Anterior cingulate cortex (tissue), 58 donors: ENCODE results near the gene RPL13A.

Source experiments
- DNase-seq, 58 donors: peaks; one replicate each; lab custom pipeline; 2025; lab: John Stamatoyannopoulos, UW

The RPL13A gene

GRCh38 chr19:49475995-49476880, 11.2 kb upstream of the RPL13A start:
- peak in 22 of 58 donors; percentile 2 to 57 (median 23) for DNase-seq

- DNase-seq = no peak
Observed at GRCh38 chr19:49479975-49480628, 7.3 kb upstream of the RPL13A start.

DNA sequence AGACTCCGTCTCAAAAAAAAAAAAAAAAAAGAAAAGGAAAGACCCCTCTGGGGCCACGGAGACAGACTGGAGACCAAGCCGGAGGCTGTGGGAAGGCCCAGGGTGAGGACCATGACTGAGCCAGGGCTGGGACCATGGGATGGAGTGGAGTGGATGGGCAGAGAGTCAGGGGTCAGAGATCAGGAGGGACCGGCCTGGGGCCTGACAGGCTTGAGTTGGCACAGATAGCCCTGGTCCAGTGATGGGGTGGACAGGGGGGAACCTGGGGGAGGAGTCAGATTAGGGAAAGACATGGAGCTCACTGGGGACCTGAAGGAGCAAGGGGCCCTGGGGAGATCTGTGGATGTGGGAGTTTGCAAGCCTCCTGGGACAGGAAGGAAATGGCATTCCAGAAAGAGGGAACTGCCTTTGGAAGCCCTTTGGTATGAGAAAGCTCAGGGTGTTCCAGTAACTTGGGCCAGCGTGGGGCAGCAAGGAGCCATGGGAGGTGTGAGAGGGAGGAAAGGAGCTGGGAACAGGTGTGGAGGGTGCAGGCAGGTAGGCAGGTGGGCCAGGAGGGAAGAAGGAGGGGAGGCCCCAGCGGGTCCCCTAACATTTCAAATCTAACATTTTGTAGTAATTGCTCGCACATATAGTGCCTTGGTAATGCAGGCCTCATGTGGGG, 6.3 kb upstream of the RPL13A start:
- DNase-seq = no peak

GRCh38 chr19:49486232-49486631, 1.2 kb upstream of the RPL13A start:
- DNase-seq = no peak

DNA sequence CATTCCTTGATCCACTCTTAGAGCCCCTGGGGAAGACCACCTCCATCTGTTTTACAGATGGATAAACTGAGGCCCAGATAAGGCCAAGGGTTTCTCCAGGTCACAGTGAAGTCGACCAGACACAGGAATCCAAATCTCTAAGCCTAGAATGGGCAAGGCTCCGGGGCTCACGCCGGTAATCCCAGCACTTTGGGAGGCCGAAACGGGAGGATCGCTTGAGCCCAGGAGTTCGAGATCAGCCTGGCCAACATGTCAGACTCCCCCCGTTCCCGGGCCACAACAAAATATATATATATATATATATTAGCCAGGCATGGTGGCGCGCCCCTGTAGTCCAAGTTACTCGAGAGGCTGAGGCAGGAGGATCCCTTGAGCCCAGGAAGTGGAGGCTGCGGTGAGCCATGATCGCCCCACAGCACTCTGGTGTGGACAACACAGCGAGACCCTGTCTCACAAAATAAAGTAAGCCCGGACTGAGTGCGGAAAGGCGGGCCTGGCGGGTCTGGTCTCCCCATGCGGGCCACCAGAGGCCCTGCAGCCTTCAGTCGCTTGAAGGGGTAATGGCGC, 615 bp upstream of the RPL13A start:
- DNase-seq = no peak

DNA sequence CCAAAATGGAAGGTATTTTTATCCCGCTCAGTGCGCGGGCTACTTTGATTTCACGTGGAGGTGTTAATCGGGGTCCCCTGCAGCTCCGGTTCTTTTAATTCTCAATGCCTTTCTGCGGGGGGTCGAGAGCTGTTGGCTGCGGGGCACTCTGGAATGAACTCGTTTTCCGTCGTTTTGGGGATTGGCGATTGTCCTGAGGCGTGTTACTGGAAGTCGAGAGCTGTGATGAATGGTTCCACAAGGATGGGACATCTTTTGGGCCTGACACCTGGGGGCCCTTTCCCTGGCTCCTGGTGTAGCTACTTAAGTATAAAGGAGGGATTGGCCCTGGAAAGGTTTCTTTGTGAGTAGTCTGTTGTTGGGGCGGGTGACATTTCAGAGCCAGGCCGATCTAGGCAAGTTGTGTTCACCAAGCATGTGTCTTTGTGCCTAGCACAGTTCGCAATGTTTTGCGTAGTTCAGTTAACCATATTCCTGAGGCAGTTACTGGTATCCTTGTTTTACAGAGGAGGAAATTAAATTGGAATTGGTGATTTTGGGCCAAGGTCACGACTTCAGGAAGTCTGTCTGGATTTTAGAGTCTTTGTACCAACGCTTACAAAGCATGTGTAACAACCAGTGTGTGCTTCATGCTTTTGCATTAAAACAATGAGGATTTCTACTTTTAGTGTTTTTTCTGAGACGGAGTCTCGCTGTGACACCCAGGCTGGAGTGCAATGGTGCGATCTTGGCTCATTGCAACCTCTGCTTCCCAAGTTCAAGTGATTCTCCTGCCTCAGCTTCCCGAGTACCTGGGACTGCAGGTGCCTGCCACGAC, 846 bp downstream of the RPL13A start:
- no peak for DNase-seq

DNA sequence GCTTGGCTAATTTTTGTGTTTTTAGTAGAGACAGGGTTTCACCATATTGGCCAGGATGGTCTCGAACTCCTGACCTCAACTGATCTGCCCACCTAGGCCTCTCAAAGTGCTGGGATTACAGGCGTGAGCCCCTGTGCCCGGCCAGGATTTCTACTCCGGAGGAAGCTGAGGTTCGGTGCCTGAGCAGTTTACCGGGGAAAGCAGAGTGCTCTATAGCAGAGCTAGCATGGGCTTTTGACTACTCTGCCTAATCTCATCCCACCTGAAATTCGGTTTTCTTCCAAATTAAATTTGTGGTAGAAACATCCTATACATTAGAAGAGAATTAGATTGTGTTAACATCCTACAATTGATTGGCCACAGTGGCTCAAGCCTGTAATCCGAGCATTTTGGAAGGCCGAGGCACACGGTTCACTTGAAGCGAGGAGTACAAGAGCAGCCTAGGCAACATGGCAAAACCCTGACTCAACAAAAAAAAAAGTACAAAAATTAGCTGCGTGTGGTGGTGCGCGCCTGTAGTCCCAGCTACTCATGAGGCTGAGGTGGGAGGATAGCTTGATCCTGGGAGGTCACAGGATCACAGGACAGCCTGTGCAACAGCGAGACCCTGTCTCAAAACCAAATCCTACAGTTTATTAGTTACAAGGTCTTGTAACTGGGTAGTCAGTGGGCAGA, 1.6 kb downstream of the RPL13A start:
- no peak for DNase-seq

DNA sequence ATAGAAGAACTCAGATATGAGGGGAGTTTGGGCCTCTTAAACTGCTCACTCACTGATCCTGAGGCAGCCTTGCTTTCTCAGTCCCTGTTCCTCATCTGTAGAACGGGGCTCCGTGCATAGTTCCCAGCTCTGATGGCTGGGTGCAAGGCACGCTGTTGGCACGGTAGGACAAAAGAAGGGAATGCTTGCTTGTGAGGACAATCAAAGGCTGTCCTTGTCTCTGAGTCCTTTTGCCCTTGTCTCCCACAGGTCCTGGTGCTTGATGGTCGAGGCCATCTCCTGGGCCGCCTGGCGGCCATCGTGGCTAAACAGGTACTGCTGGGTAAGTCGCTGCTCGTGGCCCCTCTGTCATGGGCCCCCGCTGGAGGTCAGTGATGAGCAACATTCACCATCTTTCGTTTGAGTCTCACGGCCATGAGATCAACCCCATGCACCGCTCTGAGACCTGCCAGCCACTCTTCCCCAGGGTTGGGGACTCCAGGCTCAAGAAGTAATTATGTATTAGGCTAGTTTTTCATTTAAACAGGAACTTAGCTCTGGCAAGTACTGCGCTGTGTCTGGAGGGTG, 2.3 kb downstream of the RPL13A start:
- no peak for DNase-seq

- no peak for DNase-seq
Observed at GRCh38 chr19:49490287-49491029, 3.0 kb downstream of the RPL13A start.

DNA sequence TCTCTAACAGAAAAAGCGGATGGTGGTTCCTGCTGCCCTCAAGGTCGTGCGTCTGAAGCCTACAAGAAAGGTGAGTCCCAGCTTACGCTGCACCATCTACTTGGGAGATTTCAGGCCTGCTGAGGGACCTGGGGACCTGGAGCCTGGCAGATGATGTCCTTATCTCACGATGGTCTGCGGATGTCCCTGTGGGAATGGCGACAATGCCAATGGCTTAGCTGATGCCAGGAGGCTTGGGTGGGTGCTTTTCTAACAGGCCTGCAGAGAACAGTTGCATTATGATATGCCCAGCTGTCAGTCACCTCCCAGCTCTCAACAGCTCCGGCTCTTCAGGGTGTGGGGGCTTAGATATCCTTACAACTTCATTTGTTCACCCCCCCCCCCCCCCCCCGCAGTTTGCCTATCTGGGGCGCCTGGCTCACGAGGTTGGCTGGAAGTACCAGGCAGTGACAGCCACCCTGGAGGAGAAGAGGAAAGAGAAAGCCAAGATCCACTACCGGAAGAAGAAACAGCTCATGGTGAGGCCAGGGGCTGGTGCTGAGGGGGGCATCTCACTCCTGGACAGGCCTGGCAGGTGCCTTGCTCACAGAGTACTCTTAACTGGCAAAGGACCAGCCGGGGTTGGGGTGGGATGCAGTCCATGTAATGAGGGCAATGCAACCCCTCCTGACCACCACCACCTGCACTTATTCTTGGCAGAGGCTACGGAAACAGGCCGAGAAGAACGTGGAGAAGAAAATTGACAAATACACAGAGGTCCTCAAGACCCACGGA, 3.8 kb downstream of the RPL13A start:
- DNase-seq = no peak

GRCh38 chr19:49491804-49492572, 4.6 kb downstream of the RPL13A start:
- no peak for DNase-seq

- no peak for DNase-seq
Observed at GRCh38 chr19:49492573-49493405, 5.4 kb downstream of the RPL13A start.

GRCh38 chr19:49496574-49497008, 9.2 kb downstream of the RPL13A start:
- no peak for DNase-seq

DNA sequence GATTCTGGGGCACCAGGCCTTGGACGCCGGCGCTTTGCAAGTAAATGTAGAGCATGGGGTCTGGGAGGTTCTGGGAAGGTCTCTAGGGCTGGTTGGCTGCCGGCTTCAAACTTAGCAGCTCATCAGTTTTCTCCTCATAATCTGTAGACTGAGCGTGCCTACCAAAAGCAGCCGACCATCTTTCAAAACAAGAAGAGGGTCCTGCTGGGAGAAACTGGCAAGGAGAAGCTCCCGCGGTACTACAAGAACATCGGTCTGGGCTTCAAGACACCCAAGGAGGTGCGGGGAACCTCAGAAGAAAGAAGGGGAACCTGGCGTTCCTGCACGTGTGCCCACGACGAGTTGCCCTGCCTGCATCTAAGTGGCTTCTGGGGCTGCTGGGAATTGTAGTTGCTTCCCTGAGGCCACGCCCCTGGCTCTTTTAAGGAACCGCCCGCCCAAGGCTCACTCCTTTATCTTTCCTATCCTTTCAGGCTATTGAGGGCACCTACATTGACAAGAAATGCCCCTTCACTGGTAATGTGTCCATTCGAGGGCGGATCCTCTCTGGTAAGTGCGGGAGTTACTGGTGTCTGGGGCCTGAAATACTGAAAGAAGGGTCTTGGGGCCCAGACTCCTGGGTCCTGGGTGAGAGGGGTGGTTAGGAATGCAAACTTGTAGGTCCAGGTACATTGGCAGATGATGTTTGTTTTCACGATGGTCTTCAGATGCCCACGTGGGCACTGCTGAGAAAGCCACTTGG, 9.8 kb downstream of the RPL13A start:
- peak in 23 of 58 donors; percentile 3 to 48 (median 12) for DNase-seq

- no peak for DNase-seq
Observed at GRCh38 chr19:49497789-49498103, 10.3 kb downstream of the RPL13A start.
